GM19468 (cell line): ENCODE measurements around the gene NR0B2.
"Not testable (repeated sequence)": the region's sequence is repeated elsewhere in the genome, so short reads cannot be mapped to it uniquely, and the experiment has no call there.

Experiments
- ATAC-seq: cut with Tn5 transposase; IDR thresholded peaks from one replicate; pipeline ENCODE4 v1.9.1; 2021; ENCODE audit warnings: mild to moderate bottlenecking, moderate library complexity, moderate number of reproducible peaks; ENCODE audit not compliant: unreplicated experiment; ENCODE audit errors: extremely low read depth

The NR0B2 gene, protein sequence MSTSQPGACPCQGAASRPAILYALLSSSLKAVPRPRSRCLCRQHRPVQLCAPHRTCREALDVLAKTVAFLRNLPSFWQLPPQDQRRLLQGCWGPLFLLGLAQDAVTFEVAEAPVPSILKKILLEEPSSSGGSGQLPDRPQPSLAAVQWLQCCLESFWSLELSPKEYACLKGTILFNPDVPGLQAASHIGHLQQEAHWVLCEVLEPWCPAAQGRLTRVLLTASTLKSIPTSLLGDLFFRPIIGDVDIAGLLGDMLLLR

DNA sequence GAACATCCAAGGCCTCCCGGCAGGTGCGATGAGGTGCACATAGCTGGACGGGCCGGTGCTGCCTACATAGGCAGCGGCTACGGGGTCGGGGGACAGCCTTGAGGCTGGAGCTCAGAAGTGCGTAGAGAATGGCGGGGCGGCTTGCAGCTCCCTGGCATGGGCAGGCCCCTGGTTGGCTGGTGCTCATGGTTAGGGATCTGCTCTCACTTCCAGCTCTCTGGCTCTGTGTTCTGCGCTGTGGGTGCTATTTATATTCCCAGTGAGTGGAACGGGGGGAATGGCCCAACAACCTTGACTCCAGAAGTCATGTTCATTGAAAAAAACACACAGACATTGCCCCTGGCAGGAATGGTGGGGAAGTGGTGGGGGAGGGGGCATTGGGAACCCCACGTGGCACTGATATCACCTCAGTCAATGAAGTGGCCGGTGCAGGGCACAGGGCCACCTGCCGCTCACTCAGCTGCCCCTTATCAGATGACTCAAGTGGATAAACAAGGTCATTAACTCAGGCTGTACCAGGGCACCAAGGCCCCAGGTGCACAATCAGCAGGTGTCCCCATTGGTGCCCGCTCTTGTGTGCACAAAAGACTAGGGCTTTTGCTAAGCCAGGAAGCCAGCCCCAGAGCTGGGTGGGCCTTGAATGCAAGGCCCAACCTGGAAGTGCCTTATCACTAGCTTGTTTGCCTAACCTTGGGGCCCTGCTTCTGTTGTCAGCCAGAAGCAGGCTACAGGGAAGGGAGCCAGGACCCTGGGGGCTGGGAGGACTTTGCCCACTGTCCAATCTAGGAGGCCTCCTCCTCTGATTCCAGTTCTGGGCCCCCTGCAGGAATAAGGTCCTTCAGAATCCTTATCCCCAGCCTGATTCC lies at the start of gene NR0B2:
NR0B2 (minus strand) TSS at position 222 of the 866 bp plus-strand sequence; CDS start at position 187, 35 bp downstream.
- no peak for ATAC-seq

DNA sequence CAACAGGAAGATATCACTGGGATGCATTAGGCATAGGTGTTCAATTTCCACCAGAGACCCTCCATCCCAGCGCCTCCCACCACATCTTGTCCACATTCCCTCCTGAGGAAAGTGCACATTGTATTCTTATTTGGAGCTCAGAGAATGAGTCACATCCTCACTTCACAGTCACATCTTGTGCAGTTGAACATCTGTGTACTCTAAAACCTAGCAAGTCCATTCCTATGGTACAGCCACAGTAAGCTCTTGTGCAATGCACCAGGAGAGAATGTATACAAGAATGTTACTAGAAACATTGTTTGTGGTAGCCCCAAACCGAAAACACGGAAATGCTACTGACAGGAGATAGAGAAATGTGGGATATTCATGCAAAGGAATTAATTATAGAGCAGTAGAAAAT lies 48.1 kb upstream of the NR0B2 start:
- ATAC-seq: no peak

DNA sequence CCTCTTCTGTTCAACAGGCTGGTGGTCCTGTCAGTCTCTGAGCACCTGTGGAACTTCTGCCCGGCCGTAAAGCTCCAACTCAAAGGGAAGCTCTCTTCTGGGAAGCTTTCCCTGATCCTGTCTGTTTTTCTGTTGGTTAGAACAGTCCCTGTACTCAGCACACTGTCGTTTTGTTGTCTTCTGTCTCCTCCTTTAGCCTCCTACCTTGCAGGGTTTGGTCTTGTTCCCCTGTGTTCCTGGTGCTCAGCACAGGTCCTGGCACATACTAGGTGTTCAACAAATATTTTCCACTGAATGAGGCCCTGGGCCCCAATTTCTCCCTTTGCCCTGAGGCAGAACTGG lies 46.8 kb upstream of the NR0B2 start:
- ATAC-seq: no peak

DNA sequence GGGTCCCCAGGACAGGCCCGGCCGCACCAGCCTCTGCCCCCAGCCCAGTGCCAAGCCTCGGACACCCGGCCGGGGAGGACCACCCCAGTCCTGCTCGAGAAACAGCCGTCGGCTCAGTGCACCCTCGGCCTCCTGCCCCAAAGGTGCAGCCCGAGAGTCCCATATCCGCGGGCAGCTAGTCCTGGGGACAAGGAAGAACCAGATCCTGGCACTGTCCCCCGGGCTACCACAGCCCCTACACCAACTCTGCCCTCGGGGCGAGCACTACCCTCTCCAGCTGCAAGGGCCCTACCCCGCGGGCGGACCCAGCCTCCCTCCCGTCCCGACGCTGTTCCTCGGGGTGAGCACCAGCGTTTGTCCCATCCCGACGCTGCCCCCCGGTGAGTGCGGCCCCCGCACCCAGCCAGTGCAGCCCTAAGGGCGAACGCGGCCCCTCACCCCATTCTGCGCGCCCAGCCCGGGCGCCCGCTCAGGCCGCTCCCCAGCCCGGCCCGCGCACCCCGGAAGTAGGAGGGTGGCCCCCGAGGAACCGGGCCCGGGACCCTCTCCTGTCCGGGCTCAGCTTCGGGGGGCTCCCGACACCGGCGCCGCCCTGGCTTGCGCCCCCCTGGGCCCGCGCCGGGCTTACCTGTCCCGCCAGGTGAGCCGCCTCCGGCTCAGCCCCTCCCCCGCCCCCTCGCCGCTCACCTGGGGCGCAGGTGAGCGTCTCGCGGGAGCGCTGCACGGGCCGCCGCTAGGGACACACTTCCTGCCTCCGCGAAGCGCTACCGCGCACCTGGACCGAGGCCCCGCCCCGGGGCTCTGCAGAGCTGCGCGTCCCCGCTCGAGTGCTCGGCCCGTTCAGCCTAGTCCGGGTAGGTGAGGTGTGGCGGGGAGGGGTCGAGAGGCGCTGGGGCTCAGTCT lies 46.2 kb upstream of the NR0B2 start, which contains the start of gene KDF1:
KDF1 (minus strand) TSS at position 747 of the 903 bp plus-strand sequence. CDS start 8,088 bp downstream, outside the sequence.
- no peak for ATAC-seq

DNA sequence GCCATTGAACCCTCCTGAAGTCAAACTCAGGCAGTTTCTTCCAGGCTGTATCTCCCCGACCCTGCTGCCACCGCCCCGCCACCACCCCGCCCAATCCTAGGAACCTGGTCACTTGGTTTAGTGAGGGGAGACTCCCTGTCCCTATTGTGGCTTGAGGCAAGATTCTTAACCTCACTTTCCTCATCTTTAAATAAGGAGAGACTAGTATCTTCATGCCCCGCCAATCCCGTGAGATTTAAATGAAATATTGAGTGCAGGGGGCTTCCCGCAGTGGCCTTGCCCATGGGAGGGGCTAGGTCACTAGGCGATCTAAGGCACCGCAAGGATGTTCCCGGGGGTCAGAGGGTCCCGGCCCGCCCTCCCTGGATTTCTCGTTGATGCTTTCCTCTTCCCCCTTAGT lies 45.5 kb upstream of the NR0B2 start:
- ATAC-seq: no peak

DNA sequence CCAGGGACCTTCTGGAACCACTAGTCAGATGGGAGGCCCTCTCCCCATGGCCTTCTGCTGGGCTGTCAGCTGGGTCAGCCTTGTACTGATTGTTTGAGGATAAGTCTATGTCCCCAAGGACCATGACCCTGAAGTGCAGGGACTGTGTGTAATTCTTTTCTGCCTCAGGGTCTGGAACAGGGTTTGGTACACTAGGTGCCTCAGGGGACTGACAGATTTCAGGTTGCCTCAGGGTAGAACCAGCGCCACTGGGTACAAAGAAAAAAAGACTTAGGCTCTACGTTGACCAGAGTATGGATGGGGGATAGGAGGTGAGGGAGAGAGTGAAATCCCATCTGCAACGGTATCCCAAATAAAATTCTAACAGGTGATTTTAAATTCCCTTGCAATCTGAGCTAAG lies 43.5 kb upstream of the NR0B2 start:
- ATAC-seq: no peak

DNA sequence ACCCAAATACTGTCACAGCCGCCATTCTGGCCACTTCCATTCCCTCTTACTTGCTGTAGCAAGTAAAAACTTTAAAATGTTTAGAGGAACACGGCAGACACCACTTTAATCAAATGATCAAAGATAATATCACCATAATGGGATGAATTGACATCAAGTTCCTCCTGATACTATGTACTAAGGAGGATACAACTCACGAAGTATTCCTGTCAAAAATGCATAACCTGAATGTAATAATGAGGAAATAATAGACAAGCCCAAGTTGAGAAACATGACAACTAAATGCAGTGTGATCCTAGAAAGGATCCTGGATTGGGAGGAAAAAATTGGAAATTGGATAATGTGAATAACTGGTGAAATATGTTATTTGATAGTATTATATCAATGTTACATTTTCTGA lies 42.5 kb upstream of the NR0B2 start:
- no peak for ATAC-seq

DNA sequence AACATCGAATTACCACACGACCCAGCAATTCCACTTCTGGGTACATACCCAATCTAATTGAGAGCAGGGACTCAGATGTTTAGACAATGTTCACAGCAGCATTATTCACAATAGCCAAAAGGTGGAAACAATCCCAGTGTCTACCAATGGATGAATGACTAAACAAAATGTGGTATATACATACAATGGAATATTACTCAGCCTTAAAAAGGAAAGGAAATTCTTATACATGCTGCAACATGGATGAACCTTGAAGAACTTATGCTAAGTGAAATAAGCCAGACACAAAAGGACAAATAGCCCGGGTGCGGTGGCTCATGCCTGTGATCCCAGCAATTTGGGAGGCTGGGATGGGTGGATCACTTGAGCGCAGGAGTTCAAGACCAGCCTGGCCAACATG lies 39.6 kb upstream of the NR0B2 start:
- ATAC-seq: no peak

DNA sequence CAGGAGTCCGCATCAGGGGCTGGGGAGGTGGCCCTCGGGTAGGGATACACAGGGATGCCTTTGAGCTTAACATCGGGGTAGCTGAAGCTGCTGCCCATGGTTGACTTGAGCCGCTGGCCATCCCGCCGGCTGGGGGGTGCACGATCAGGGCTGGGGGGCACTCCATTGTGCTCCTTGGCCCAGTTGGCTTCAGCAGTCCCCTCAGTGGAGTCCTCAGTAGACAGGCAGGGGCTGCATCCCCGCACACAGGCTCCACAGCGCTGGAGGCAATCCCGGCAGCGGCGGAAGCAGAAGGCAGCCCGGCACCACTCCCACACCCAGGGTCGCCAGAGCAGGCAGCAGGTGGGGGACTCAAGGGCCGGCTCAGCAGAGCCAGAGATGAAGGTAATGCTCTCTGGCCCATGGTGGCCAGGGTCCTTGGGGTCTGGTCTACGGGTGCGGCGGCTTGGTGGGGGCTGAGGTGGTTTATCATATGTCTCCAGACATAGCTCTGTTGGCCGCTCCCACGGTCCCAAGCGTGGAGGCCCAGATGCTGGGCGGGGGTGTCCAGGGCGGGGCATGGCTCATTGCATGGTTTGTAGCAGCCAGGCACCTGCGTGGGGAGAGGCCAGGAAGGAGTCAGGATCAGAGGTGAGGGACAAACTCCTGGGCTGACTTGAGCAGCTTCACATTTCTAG lies 38.2 kb upstream of the NR0B2 start:
- no peak for ATAC-seq

DNA sequence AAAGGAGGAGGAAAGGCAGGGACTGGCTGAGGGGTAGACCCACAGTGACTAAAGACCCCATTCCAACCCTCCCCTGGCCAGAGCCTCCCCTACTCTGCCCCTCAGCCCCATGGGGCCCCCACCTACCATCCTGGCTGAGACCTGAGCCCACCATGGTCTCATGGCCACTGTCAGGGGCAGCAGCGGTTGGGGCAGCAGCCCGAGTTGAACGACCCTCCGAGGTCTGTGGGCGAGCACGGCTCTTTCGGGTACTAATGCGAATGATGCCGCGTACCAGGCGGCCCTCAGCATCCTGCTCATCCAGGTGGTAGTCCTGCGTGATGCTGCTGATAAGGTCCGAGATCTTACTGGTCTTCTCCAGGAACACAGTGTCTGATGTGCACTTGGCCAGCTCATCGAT lies 37.4 kb upstream of the NR0B2 start:
- ATAC-seq: no peak

DNA sequence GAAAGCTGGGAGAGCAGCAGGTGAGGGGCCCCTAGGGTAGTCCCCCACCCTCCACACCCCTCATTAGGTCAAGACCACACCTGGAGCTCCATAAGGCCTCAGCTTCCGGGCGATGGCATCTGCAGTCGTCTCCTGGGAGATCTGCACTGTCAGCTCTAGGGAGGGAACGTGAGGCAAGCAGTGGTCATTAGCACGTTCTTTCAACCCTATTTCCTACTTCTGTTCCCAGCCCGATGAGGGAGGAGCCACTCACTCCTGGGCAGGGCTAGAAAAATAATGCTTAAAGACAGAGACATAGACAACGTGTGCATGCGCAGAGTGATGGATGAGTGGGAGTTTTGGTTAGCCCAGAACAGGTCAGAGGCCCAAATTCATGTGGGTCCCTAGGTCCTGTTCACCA lies 36.8 kb upstream of the NR0B2 start:
- no peak for ATAC-seq

DNA sequence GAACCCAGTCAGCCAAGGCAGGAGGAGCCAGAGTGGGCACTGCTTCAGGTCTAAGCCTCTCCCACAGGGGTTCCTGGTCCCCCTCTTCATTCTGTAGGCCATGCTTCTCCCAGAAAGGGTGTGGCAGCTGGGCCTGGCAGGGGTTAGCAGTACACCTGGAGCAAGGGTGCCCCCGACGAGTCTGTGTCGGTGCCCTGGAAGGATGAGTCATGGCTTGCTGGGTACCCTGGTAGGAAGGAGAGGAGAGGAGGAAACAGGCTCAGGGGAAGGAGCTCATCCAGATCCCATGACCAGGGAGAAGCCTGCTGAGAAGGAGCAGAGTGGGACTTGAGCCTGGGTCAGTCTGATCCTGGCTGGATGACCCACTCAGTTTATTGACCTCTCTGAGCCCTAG lies 36.1 kb upstream of the NR0B2 start:
- no peak for ATAC-seq

DNA sequence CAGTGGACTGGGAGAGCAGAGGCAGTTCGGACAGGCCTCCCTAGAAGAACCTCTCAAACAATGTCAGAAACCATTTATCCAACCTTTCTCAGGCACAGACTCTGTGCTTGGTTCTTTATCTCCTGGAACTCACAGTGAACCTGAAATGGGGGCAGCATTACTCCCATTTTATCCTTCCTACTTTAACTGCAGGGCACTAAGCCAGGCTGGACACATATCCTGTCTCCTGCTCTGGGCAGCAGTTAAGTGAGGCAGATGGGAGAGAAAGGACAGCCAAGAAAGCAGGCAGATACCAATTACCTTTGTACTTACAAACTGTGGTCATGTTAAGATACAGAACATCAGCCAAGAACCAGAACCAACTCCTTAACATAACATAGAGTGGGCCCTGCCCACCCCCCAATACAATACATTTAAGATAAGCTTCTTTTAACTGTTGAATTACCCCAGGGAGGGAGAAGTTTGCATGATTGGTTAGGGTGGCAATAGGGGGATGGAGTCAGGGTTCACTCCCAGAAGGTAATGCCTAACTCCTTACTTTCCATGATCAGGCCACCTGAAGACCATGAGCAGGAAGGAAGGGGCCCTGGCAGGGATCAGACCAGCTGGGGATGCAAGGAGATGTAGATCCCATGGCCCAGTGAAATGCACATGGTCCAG lies 35.6 kb upstream of the NR0B2 start:
- ATAC-seq: no peak

DNA sequence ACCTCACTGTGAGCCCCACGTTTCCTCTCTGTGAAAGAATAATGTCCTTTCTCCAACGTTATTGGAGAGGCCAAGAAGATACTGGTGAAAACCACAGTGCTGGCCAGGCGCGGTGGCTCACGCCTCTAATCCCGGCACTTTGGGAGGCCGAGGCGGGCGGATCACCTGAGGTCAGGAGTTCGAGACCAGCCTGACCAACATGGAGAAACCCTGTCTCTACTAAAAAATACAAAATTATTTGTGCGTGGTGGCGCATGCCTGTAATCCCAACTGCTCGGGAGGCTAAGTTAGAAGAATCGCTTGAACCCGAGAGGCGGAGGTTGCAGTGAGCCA lies 34.9 kb upstream of the NR0B2 start:
- ATAC-seq: not testable (repeated sequence)

DNA sequence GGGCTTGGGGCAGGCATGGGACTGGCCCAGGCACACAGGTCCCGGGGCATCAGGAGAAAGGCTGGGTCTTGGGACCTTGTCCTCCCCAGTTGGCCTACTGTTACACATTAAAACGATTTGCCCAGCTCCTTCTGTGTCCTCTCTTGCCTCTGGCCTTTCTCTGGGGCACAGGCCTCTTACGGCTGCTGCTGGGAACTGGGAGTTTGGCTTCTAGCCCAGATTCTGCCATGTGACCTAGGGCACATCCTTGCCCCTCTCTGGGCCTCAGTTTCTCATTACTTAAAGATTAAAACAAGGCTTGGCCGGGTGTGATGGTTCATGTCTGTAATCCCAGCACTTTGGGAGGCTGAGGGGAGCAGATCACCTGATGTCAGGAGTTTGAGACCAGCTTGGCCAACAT lies 32.5 kb upstream of the NR0B2 start:
- no peak for ATAC-seq

DNA sequence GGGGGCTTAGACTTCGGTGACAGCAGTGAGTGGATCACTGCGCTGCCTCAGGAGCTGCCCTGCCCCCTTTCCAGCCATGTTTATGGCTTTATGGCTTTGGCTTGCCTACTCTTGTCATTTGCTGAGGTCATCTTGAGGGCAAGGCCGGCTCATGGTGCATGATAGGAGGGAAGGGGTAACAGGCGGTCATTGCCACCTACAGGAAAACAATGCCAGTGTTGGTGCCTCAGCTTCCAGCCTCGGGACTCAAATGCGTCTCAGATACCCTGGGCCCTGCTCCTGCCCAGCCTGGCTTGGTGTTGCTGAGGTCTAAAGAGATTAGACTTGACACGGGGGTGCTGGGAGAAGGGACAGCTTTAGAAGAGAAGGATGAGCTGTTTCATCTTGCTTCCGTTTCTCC lies 32.0 kb upstream of the NR0B2 start:
- ATAC-seq: no peak

DNA sequence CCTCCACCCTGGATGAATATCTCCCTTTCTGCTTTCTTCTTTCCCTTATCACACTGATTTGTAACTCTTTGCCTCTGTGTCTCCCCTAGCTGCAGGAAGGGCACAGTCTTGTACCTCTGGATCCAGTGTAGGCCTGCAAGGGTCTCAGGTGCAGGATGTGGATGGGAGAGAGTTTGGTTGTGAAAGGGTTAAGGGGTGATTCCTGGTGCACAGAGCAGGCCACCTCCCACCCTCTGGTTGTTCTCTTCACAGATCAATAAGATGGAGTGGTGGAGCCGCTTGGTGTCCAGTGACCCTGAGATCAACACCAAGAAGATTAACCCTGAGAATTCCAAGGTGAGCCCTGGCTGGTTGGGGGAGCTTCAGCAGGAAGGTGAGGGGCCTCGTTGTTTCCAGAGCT lies 31.4 kb upstream of the NR0B2 start:
- ATAC-seq: no peak

DNA sequence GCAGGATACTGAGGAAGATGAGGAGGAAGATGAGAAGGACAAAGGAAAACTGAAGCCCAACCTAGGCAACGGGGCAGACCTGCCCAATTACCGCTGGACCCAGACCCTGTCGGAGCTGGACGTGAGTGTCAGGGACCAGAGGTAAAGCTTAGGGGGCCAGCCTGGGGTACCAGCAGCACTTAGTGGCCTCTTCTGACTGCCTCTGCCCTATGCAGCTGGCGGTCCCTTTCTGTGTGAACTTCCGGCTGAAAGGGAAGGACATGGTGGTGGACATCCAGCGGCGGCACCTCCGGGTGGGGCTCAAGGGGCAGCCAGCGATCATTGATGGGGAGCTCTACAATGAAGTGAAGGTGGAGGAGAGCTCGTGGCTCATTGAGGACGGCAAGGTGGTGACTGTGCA lies 28.9 kb upstream of the NR0B2 start:
- no peak for ATAC-seq

DNA sequence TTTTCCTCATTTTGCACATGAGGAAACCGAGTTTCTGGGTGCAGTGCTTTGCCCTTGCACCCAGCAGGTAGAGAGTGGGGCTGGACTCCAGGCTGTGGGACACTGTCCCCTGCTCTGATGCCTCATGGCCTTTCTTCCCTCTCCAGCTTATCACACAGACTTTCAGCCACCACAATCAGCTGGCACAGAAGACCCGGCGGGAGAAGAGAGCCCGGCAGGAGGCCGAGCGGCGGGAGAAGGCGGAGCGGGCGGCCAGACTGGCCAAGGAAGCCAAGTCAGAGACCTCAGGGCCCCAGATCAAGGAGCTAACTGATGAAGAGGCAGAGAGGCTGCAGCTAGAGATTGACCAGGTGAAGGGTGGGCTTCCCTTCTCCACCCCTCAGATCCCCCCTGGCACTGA lies 27.5 kb upstream of the NR0B2 start:
- no peak for ATAC-seq

DNA sequence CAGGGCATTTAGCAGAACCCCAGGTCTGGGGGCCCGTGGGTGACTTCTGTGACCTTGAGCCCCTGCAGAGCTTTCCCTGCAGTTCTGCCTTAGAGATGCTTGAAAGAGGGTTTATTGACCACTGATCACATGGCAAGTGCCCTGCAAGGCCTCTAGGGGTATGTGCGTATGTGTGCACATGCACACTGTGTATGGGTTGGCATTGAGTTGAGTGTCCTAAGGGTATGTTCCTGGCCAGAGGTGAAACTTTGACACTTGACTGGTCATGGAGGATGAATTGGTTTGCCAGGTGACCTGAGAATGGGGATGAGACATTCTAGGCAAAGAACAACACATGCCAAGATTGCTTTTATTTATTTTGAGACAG lies 24.9 kb upstream of the NR0B2 start:
- ATAC-seq: no peak
